ENCODE measurements around the gene PTPRN2. TPM values are rescaled to one million over a fixed set of nuclear protein-coding genes. Genes with fewer than 3 reads are reported as not detected.

The PTPRN2 gene
- total RNA-seq, 1 experiment from 2014 or later = 1.1 TPM

DNA sequence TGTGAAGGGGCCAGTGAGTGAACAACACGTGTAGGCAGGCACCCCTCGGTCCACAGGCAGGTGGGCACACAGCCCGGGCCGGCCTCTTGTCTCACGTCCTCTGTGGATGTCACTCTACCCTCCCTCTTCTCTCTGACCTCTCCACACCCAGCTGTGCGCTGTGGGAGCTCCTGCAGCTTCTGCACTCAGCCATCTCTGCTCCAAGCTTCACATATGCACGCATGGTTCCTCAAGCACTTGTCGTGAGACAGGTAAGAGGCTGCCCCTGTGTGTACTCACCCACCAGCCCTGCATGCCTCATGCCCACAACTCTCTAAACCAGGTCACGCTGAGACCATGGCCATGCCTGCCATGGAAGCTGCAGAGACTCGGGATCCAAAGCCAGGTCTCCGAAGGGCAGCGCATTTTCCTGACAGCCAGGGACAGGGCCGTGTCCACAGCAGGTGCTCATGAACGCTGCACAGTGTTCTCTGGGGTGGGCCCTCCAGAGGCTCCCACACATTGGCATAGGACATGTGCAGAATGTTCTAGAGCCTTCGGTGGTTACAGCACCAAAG, 477.5 kb downstream of the PTPRN2 start:
- BruUV-seq (replicated peaks) = no TSS peak
- H3K9me3 ChIP-seq (ENCODE audit: control insufficient read depth, insufficient read depth, low read depth, low read length) = no peaks in the 10 kb centered on the region
- in situ Hi-C loops (cut with HindIII; ENCODE audit: low pct_unique_long_range_greater_than_20kb, low sequenced_read_pairs) = no loop called here

DNA sequence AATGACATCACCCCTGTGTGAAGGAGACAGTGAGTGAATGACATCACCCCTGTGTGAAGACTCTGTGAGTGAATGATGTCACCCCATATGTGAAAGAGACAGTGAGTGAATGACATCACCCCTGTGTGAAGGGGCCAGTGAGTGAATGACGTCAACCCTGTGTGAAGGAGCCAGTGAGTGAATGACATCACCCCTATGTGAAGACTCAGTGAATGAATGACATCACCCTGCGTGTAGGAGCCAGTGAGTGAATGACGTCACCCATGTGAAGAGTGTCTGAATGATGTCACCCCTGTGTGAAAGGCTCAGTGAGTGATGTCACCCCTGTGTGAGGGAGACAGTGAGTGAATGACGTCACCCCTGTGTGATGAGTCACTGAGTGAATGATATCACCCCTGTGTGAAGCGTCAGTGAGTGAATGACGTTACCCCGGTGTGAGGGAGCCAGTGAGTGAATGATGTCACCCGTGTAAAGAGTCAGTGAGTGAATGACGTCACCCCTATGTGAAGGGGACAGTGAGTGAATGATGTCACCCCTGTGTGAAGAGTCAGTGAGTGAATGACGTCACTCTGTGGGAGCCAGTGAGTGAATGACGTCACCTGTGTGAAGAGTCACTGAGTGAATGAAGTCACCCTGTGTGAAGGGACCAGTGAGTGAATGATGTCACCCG, 478.1 kb downstream of the PTPRN2 start:
- intact Hi-C loops (cut with micrococcal nuclease; ENCODE audit: unreplicated experiment) = no loop called here
- POLR2A ChIA-PET = no interaction called here
- no TSS peak for BruUV-seq (replicated peaks)
- TF ChIP-seq TCF7L2 (IDR thresholded peaks at IDR 0.05; ENCODE audit: low read depth, low read length) (no peak), POLR2AphosphoS5 (IDR thresholded peaks at IDR 0.05; ENCODE audit: low read depth, low read length) (no peak), SIN3A (IDR thresholded peaks at IDR 0.05; ENCODE audit: borderline replicate concordance, insufficient read depth, low read depth, low read length) (no peak)
- TF ChIP-seq, protein P1, sequence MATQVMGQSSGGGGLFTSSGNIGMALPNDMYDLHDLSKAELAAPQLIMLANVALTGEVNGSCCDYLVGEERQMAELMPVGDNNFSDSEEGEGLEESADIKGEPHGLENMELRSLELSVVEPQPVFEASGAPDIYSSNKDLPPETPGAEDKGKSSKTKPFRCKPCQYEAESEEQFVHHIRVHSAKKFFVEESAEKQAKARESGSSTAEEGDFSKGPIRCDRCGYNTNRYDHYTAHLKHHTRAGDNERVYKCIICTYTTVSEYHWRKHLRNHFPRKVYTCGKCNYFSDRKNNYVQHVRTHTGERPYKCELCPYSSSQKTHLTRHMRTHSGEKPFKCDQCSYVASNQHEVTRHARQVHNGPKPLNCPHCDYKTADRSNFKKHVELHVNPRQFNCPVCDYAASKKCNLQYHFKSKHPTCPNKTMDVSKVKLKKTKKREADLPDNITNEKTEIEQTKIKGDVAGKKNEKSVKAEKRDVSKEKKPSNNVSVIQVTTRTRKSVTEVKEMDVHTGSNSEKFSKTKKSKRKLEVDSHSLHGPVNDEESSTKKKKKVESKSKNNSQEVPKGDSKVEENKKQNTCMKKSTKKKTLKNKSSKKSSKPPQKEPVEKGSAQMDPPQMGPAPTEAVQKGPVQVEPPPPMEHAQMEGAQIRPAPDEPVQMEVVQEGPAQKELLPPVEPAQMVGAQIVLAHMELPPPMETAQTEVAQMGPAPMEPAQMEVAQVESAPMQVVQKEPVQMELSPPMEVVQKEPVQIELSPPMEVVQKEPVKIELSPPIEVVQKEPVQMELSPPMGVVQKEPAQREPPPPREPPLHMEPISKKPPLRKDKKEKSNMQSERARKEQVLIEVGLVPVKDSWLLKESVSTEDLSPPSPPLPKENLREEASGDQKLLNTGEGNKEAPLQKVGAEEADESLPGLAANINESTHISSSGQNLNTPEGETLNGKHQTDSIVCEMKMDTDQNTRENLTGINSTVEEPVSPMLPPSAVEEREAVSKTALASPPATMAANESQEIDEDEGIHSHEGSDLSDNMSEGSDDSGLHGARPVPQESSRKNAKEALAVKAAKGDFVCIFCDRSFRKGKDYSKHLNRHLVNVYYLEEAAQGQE (IDR thresholded peaks at IDR 0.05; ENCODE audit: insufficient read depth in 1 of 2, low read depth in 2 of 2, low read length in 1 of 2) = no peak
- TF ChIP-seq, protein P2, sequence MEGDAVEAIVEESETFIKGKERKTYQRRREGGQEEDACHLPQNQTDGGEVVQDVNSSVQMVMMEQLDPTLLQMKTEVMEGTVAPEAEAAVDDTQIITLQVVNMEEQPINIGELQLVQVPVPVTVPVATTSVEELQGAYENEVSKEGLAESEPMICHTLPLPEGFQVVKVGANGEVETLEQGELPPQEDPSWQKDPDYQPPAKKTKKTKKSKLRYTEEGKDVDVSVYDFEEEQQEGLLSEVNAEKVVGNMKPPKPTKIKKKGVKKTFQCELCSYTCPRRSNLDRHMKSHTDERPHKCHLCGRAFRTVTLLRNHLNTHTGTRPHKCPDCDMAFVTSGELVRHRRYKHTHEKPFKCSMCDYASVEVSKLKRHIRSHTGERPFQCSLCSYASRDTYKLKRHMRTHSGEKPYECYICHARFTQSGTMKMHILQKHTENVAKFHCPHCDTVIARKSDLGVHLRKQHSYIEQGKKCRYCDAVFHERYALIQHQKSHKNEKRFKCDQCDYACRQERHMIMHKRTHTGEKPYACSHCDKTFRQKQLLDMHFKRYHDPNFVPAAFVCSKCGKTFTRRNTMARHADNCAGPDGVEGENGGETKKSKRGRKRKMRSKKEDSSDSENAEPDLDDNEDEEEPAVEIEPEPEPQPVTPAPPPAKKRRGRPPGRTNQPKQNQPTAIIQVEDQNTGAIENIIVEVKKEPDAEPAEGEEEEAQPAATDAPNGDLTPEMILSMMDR (IDR thresholded peaks at IDR 0.05) = no peak
- no peak overlapping the region for H3K27ac ChIP-seq (ENCODE audit: low read length)
- no peaks in the 10 kb centered on the region for H3K4me1 ChIP-seq (ENCODE audit: control insufficient read depth, insufficient read depth, low read length)
- no peaks in the 10 kb centered on the region for H3K9me3 ChIP-seq (ENCODE audit: control insufficient read depth, insufficient read depth, low read depth, low read length)
- CTCF ChIA-PET = no interaction called here
- 0 out of 2 replicates have a peak, but pooled peaks have one; percentile 13 for ATAC-seq
- H3K27me3 ChIP-seq (ENCODE audit: control insufficient read depth, insufficient read depth, low read length) = no peaks in the 10 kb centered on the region
- no peak for DNase-seq (ENCODE audit: low read depth, low spot score)
- H3K36me3 ChIP-seq (ENCODE audit: control insufficient read depth, insufficient read depth, low read length) = no peaks in the 10 kb centered on the region
- in situ Hi-C loops (cut with HindIII; ENCODE audit: low pct_unique_long_range_greater_than_20kb, low sequenced_read_pairs) = no loop called here
- no peak overlapping the region for H3K4me3 ChIP-seq (ENCODE audit: low read depth in 2 of 2, low read length in 2 of 2)

More for the DNA sequence above, 477.5 kb downstream of the PTPRN2 start:
- Histone ChIP-seq H3K4me1 (ENCODE audit: control insufficient read depth, insufficient read depth, low read length) (no peaks in the 10 kb centered on the region), H3K4me3 (ENCODE audit: low read depth in 2 of 2, low read length in 2 of 2) (no peak overlapping the region), H3K27me3 (ENCODE audit: control insufficient read depth, insufficient read depth, low read length) (no peaks in the 10 kb centered on the region), H3K27ac (ENCODE audit: low read length) (no peak overlapping the region), H3K36me3 (ENCODE audit: control insufficient read depth, insufficient read depth, low read length) (no peaks in the 10 kb centered on the region)
- DNase-seq (ENCODE audit: low read depth, low spot score) (no peak), ATAC-seq (0 out of 2 replicates have a peak, but pooled peaks have one; percentile 39)
- POLR2A ChIA-PET = no interaction called here
- CTCF ChIA-PET = no interaction called here
- no peak for TF ChIP-seq TCF7L2 (IDR thresholded peaks at IDR 0.05; ENCODE audit: low read depth, low read length)
- TF ChIP-seq SIN3A (IDR thresholded peaks at IDR 0.05; ENCODE audit: borderline replicate concordance, insufficient read depth, low read depth, low read length) = no peak
- TF ChIP-seq, protein P1 (IDR thresholded peaks at IDR 0.05; ENCODE audit: insufficient read depth in 1 of 2, low read depth in 2 of 2, low read length in 1 of 2) = no peak
- TF ChIP-seq POLR2AphosphoS5 (IDR thresholded peaks at IDR 0.05; ENCODE audit: low read depth, low read length) = no peak
- TF ChIP-seq, protein P2 (IDR thresholded peaks at IDR 0.05) = no peak
- intact Hi-C loops (cut with micrococcal nuclease; ENCODE audit: unreplicated experiment) = no loop called here
